SK-N-MC (cell line): ENCODE results near the gene ZG16.

Source experiments
- EZH2 ChIP-seq: fragments of 200-600 bp; sonication (generic); IDR thresholded peaks from one replicate; pipeline ENCODE4 v1.6.1; 2017; ENCODE audit warnings: antibody characterized with exemption
- POLR2AphosphoS5 ChIP-seq: IDR thresholded peaks from 2 replicates; pipeline ENCODE4 v1.6.1; 2012; ENCODE audit warnings: mild to moderate bottlenecking, low read depth, low read length, borderline replicate concordance

DNA sequence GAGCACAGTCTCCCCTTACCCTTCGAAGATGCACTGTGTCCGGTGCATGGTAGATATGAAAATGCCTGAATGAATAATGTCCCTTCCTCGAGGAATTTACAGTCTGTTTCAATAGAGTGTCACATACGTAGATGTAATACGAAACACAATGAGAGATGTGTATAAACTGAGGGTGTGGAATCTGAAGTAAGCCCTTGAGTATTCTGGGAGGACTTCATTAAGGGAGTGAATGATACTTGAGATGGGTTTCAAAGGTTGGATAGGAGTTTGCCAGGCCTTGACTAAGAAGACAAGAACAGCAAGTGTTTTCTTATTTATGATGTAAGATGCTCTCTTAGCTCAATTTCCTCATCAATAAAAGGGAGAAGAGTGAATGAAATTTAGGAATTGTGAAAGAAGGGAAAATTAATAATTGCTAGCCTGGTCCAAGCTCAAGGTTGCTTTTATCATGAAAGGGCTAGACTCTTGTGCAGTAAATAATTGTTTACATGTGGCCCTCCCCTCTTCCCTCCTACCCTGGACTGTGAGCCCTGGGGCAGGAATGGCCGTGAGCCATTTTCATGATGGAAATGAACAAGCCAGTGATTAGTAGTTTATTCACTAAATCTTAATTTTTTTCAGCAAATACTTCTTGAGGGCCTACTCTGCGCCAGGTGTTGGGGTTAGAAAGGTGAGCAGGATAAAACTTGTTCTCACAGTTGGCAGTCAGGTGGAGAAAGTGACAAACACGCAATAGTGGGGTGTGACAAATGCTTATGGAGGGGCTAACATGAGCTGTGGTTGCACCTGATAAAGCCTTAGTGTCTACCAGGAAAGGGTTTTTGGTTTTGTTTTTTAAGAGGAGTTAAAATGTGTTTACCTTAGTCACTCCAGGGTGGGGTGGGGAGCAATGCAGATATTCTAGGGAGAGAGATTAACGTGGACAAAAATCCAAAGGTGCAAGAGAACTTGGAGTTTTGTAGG is 14.1 kb downstream of the ZG16 start:
- TF ChIP-seq EZH2 (no peak), POLR2AphosphoS5 (no peak)
